A549 (cell line): ENCODE measurements around the gene CHEK1. TPM values are rescaled to one million over a fixed set of nuclear protein-coding genes. Genes with fewer than 3 reads are reported as not detected.

Source experiments
- ATAC-seq, 2 experiments: fragments of 200-7000 bp in 1 of 2; fragments of >200 bp in 1 of 2; cut with Nextera tagmentation in 1 of 2; cut with Tn5 transposase in 1 of 2; 3 replicates each; pipeline versions ENCODE4 v1.8.0 to v1.9.1; 2018 to 2020; ENCODE audit warnings: mild to moderate bottlenecking in 1 of 2, moderate library complexity in 1 of 2
- CTCF ChIA-PET: fragments of 300-600 bp; sonication (Branson Sonifier 250); formaldehyde crosslinking; extraction: SDS; loops from one replicate; lab custom pipeline; 2021; ENCODE audit warnings: antibody characterized with exemption, inconsistent platforms; lab: Yijun Ruan, JAX
- POLR2A ChIA-PET: fragments of 350-600 bp; formaldehyde crosslinking; extraction: SDS; loops from one replicate; lab custom pipeline; 2021; ENCODE audit warnings: antibody characterized with exemption, inconsistent platforms; lab: Yijun Ruan, JAX
- DNase-seq, 2 experiments: peaks; one replicate each; pipeline versions ENCODE4 v3.0.0 to v3.0.0-alpha.2; 2011 to 2016; ENCODE audit warnings: low read depth in 1 of 2, low spot score in 1 of 2
- FAIRE-seq: peaks from 2 replicates; lab custom pipeline; 2011; peaks lifted over from hg19 to GRCh38; lab: Jason Lieb, UNC
- H3K27ac ChIP-seq, 2 experiments: fragments of >200 bp; sonication (Bioruptor Twin); formaldehyde crosslinking; 3 replicates each; pipeline ENCODE4 v1.5.1; 2016 to 2017
- H3K4me1 ChIP-seq: fragments of >200 bp; sonication (Bioruptor Twin); formaldehyde crosslinking; 3 replicates; pipeline ENCODE4 v1.6.1; 2016
- H3K4me2 ChIP-seq: fragments of >200 bp; sonication (Bioruptor Twin); formaldehyde crosslinking; 3 replicates; pipeline ENCODE4 v1.6.1; 2016
- H3K4me3 ChIP-seq: fragments of >200 bp; sonication (Bioruptor Twin); formaldehyde crosslinking; 3 replicates; pipeline ENCODE4 v1.5.1; 2016
- H3K9me3 ChIP-seq: fragments of >200 bp; sonication (Bioruptor Twin); formaldehyde crosslinking; 3 replicates; pipeline ENCODE4 v1.6.1; 2016
- ATOH8 ChIP-seq: fragments of 250-450 bp; sonication (Bioruptor Pico); IDR thresholded peaks from 2 replicates; pipeline ENCODE4 v1.5.0; 2020; ENCODE audit warnings: low read depth, mild to moderate bottlenecking, moderate library complexity
- BCL3 ChIP-seq: fragments of >200 bp; sonication (Bioruptor Twin); formaldehyde crosslinking; IDR thresholded peaks from 3 replicates; pipeline ENCODE4 v1.6.1; 2016
- BHLHE40 ChIP-seq: IDR thresholded peaks from 2 replicates; pipeline ENCODE4 v1.6.1; 2012; ENCODE audit warnings: low read depth, low read length, inconsistent platforms
- CBX2 ChIP-seq: fragments of 200-600 bp; sonication (generic); IDR thresholded peaks from 2 replicates; pipeline ENCODE4 v1.6.1; 2016; ENCODE audit warnings: low read depth, mild to moderate bottlenecking, borderline replicate concordance
- CBX8 ChIP-seq: fragments of 200-600 bp; sonication (generic); IDR thresholded peaks from 2 replicates; pipeline ENCODE4 v1.6.1; 2016
- CEBPB ChIP-seq, 2 experiments: fragments of >200 bp in 1 of 2; sonication (Bioruptor Twin) in 1 of 2; formaldehyde crosslinking in 1 of 2; IDR thresholded peaks; 2 replicates each; pipeline ENCODE4 v1.6.1; 2012 to 2016
- CTCF ChIP-seq: fragments of >200 bp; sonication (Bioruptor Twin); formaldehyde crosslinking; IDR thresholded peaks from 3 replicates; pipeline ENCODE4 v1.5.1; 2016
- E2F6 ChIP-seq: IDR thresholded peaks from 2 replicates; pipeline ENCODE4 v1.6.1; 2012; ENCODE audit warnings: low read depth, borderline replicate concordance
- EHF ChIP-seq: fragments of 250-450 bp; sonication (Bioruptor Pico); IDR thresholded peaks from 2 replicates; pipeline ENCODE4 v1.5.0; 2020; ENCODE audit warnings: mild to moderate bottlenecking
- EHMT2 ChIP-seq: fragments of 200-600 bp; sonication (generic); IDR thresholded peaks from 2 replicates; pipeline ENCODE4 v1.6.1; 2016; ENCODE audit warnings: antibody characterized with exemption, low read depth, mild to moderate bottlenecking, moderate library complexity
- EP300 ChIP-seq, 2 experiments: fragments of >200 bp; sonication (Bioruptor Twin); formaldehyde crosslinking; IDR thresholded peaks; 2 replicates in 1 of 2; 3 replicates in 1 of 2; pipeline ENCODE4 v1.6.1; 2016 to 2017
- ESRRA ChIP-seq: fragments of 150-350 bp; IDR thresholded peaks from 2 replicates; pipeline ENCODE4 v1.6.1; 2014; ENCODE audit warnings: mild to moderate bottlenecking, low read length, borderline replicate concordance
- FOSB ChIP-seq: fragments of 250-450 bp; sonication (Bioruptor Pico); IDR thresholded peaks from 2 replicates; pipeline ENCODE4 v1.5.0; 2020; ENCODE audit warnings: mild to moderate bottlenecking, moderate library complexity
- FOSL2 ChIP-seq, 2 experiments: fragments of 450-650 bp in 1 of 2; fragments of >200 bp in 1 of 2; sonication (Bioruptor Twin) in 1 of 2; formaldehyde crosslinking; IDR thresholded peaks; 2 replicates each; pipeline versions ENCODE4 v1.5.0 to v1.6.1; 2016 to 2020; ENCODE audit warnings: mild to moderate bottlenecking in 1 of 2, moderate library complexity in 1 of 2
- FOXS1 ChIP-seq: fragments of 250-450 bp; sonication (Bioruptor Pico); IDR thresholded peaks from 2 replicates; pipeline ENCODE4 v1.5.0; 2020; ENCODE audit warnings: mild to moderate bottlenecking, moderate library complexity
- GATA3 ChIP-seq: IDR thresholded peaks from 2 replicates; pipeline ENCODE4 v1.6.1; 2012; ENCODE audit warnings: borderline replicate concordance
- HES2 ChIP-seq: fragments of >200 bp; sonication (Bioruptor Twin); formaldehyde crosslinking; IDR thresholded peaks from 2 replicates; pipeline ENCODE4 v1.6.1; 2016
- HEYL ChIP-seq: fragments of 250-450 bp; sonication (Bioruptor Pico); IDR thresholded peaks from 2 replicates; pipeline ENCODE4 v1.8.0; 2021; ENCODE audit warnings: mild to moderate bottlenecking, moderate library complexity
- HOXA7 ChIP-seq: fragments of 250-450 bp; sonication (Bioruptor Pico); IDR thresholded peaks from 2 replicates; pipeline ENCODE4 v1.5.0; 2020; ENCODE audit warnings: mild to moderate bottlenecking, moderate library complexity
- HOXB13 ChIP-seq: fragments of 250-450 bp; sonication (Bioruptor Pico); IDR thresholded peaks from 2 replicates; pipeline ENCODE4 v1.5.0; 2020; ENCODE audit warnings: low read depth, mild to moderate bottlenecking, moderate library complexity
- HOXB5 ChIP-seq: fragments of 250-450 bp; sonication (Bioruptor Pico); IDR thresholded peaks from 2 replicates; pipeline ENCODE4 v1.5.0; 2020; ENCODE audit warnings: mild to moderate bottlenecking, moderate library complexity
- JUN ChIP-seq, 2 experiments: fragments of >200 bp; sonication (Bioruptor Twin); formaldehyde crosslinking; IDR thresholded peaks; 2 replicates in 1 of 2; 3 replicates in 1 of 2; pipeline ENCODE4 v1.6.1; 2016 to 2017
- JUNB ChIP-seq: fragments of >200 bp; sonication (Bioruptor Twin); formaldehyde crosslinking; IDR thresholded peaks from 2 replicates; pipeline ENCODE4 v1.6.1; 2016
- KDM1A ChIP-seq: fragments of 200-600 bp; sonication (generic); IDR thresholded peaks from 2 replicates; pipeline ENCODE4 v1.6.1; 2016; ENCODE audit warnings: low read depth, mild to moderate bottlenecking
- NR3C1 ChIP-seq: fragments of >200 bp; sonication (Bioruptor Twin); formaldehyde crosslinking; IDR thresholded peaks from 3 replicates; pipeline ENCODE4 v1.6.1; 2017
- RARB ChIP-seq: fragments of 250-450 bp; sonication (Bioruptor Pico); IDR thresholded peaks from 2 replicates; pipeline ENCODE4 v1.8.0; 2021; ENCODE audit warnings: mild to moderate bottlenecking, moderate library complexity
- RCOR1 ChIP-seq: fragments of 150-350 bp; IDR thresholded peaks from 2 replicates; pipeline ENCODE4 v1.6.1; 2014; ENCODE audit warnings: antibody characterized with exemption, low read length, low read depth
- RNF2 ChIP-seq: fragments of 200-600 bp; sonication (generic); IDR thresholded peaks from 2 replicates; pipeline ENCODE4 v1.6.1; 2016; ENCODE audit warnings: low read depth, mild to moderate bottlenecking, antibody characterized with exemption, moderate library complexity, borderline replicate concordance
- SMC3 ChIP-seq: fragments of >200 bp; sonication (Bioruptor Twin); formaldehyde crosslinking; IDR thresholded peaks from 3 replicates; pipeline ENCODE4 v1.6.1; 2018; ENCODE audit warnings: inconsistent platforms
- USF2 ChIP-seq: fragments of 450-650 bp; IDR thresholded peaks from 2 replicates; pipeline ENCODE4 v1.6.1; 2014; ENCODE audit warnings: antibody characterized with exemption
- ZC3H11A ChIP-seq: fragments of 450-650 bp; IDR thresholded peaks from 2 replicates; pipeline ENCODE4 v1.6.1; 2014; ENCODE audit warnings: antibody characterized with exemption, mild to moderate bottlenecking
- ZFP36 ChIP-seq: fragments of 450-650 bp; IDR thresholded peaks from 2 replicates; pipeline ENCODE4 v1.6.1; 2014; ENCODE audit warnings: borderline replicate concordance; ENCODE audit not compliant: partially characterized antibody
- ZNF302 ChIP-seq: fragments of 250-450 bp; sonication (Bioruptor Pico); IDR thresholded peaks from 2 replicates; pipeline ENCODE4 v1.9.0; 2021; ENCODE audit warnings: inconsistent platforms, mild to moderate bottlenecking, moderate library complexity
- whole genome bisulfite sequencing: methylation state at CpG from one replicate; pipeline ENCODE4 v1.1.6; 2017; ENCODE audit errors: missing lambda C conversion rate; 5-methylcytosine and 5-hydroxymethylcytosine counted together
- polyA plus RNA-seq, 4 experiments: library from polyadenylated mRNA; depleted of rRNA in 3 of 4; stranded (reverse); fragments of >200 nt; fragmentation: RNase III in 1 of 4; extraction: RNeasy Plus Mini Kit Qiagen cat#74134 plus additional on column Dnase treatment in 1 of 4; gene quantifications; 2 replicates in 3 of 4; 3 replicates in 1 of 4; pipeline ENCODE4 v1.2.3, GENCODE V29; 2011 to 2017

CHEK1 gene
- polyA plus RNA-seq, 2 of the 4 experiments (the other 2 are of a cell fraction) = 35.2 to 64.5 TPM

- FAIRE-seq (no peak), DNase-seq (no peak), ATAC-seq (no peak)
- 15% methylated on average over 3 of the region's 3 CpGs for WGBS
- Histone ChIP-seq H3K4me3 (no peak overlapping the region), H3K9me3 (no peaks in the 10 kb centered on the region), H3K4me2 (peak overlapping the region; percentile 27; the same call in 1 of the 3 replicates), H3K27ac (no peak overlapping the region), H3K4me1 (peaks cover 12% of the 10 kb centered on the region; the same call in 2 of the 3 replicates)
- ChIA-PET POLR2A (no interaction called here), CTCF (no interaction called here)
- TF ChIP-seq ATOH8 (CRISPR knock-in tag) (no peak), RNF2 (no peak), HEYL (CRISPR knock-in tag) (no peak), USF2 (no peak), CBX8 (no peak), CEBPB (IDR thresholded peaks at IDR 0.05) (no peak), E2F6 (no peak), FOSL2 (IDR thresholded peaks at IDR 0.05) (no peak), FOSL2 (CRISPR knock-in tag; IDR thresholded peaks at IDR 0.05) (no peak), ZFP36 (no peak), ZC3H11A (no peak), FOSB (CRISPR knock-in tag) (no peak), RARB (CRISPR knock-in tag) (no peak), ZNF302 (CRISPR knock-in tag) (no peak), CBX2 (no peak), ESRRA (no peak), EP300 (IDR thresholded peaks at IDR 0.05) (no peak)
Observed at GRCh38 chr11:125588505-125588904, 36.5 kb upstream of the CHEK1 start.

GRCh38 chr11:125591649-125592304 is 33.2 kb upstream of the CHEK1 start:
- Histone ChIP-seq H3K4me1 (peaks cover 23% of the 10 kb centered on the region; the same call in 2 of the 3 replicates), H3K4me3 (peak overlapping the region; percentile 55), H3K9me3 (no peaks in the 10 kb centered on the region), H3K27ac (peak overlapping the region; percentile 84 to 96), H3K4me2 (peak overlapping the region; percentile 81)
- DNase-seq (peak in 1 of 2 experiments; percentile 10), ATAC-seq (peak; percentile 60 to 62), FAIRE-seq (no peak)
- 8% methylated on average over 27 of the region's 30 CpGs for WGBS
- POLR2A ChIA-PET = interaction anchor here (0.9 to 1.8 kb wide), 4 partner anchors 9 to 638 kb away, joined by 3 to 16 read pairs (median 7); partner anchors contain the start of genes EI24 and HYLS1
- CTCF ChIA-PET = interaction anchor here (0.6 to 1.9 kb wide), 3 partner anchors 22 to 36 kb away, joined by 3 to 5 read pairs (median 4); partner anchors contain the start of genes CHEK1 and EI24
- TF ChIP-seq KDM1A (no peak), CBX2 (no peak), HOXB13 (CRISPR knock-in tag) (no peak), CBX8 (no peak), JUN (IDR thresholded peaks at IDR 0.05) (no peak), HOXA7 (0 out of 2 replicates have a peak, but pooled peaks have one; percentile 45), HEYL (CRISPR knock-in tag) (no peak), NR3C1 (no peak), HES2 (no peak), EHMT2 (no peak), JUNB (no peak), HOXB5 (CRISPR knock-in tag) (0 out of 2 replicates have a peak, but pooled peaks have one; percentile 25), RNF2 (no peak), BCL3 (no peak), CTCF (no peak), GATA3 (no peak), RCOR1 (no peak), BHLHE40 (no peak), FOSB (CRISPR knock-in tag) (peak; percentile 67; the same call in 1 of the 2 replicates), EHF (CRISPR knock-in tag) (no peak), SMC3 (no peak), ZNF302 (CRISPR knock-in tag) (no peak), FOXS1 (CRISPR knock-in tag) (no peak)
